AG10803 (cell line): ENCODE data around the gene STON1.

ENCODE experiments used
- DNase-seq: peaks from one replicate; pipeline ENCODE4 v3.0.0; 2010; ENCODE audit warnings: low read depth
- H3K4me3 ChIP-seq: 2 replicates; pipeline ENCODE4 v1.5.1; 2011; ENCODE audit warnings: mild to moderate bottlenecking, low read length, control low read depth
- CTCF ChIP-seq: conservative IDR thresholded peaks from 2 replicates; pipeline ENCODE4 v1.5.1; 2011; ENCODE audit warnings: mild to moderate bottlenecking, low read length, control low read depth, inconsistent platforms

Gene STON1

GRCh38 chr2:48635786-48636185, 105.8 kb downstream of the STON1 start:
- TF ChIP-seq CTCF: no peak
- H3K4me3 ChIP-seq: no peak overlapping the region
- DNase-seq: no peak

- H3K4me3 ChIP-seq: no peak overlapping the region
- no peak for DNase-seq
- no peak for TF ChIP-seq CTCF
These were observed 108.3 kb downstream of the STON1 start for GRCh38 chr2:48638261-48638660.
